ENCODE results near the gene SLC39A11.

The SLC39A11 gene

DNA sequence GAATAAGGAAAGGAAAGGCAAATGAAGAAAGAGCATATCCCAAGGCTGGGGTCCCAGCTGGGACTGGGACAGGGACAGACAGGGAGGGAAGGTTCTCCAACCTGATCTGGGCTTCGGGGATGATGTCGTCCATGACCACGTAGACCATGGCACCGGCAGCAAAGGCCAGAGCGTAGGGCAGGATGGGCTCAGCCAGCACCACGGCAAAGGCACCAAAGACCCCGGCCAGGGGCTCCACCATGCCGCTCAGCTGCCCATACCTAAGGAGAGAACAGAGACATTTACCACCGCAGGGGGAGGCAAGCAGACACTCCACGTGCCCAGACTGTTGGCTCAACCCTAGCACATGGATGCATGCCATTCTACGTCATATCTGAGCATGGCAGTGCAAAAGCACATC is 443.8 kb downstream of the SLC39A11 start:
- no peaks in the 10 kb centered on the region for H3K36me3 Mint-ChIP-seq (ENCODE audit: low read depth)
- peaks cover 9% of the 10 kb centered on the region for H3K27me3 Mint-ChIP-seq (ENCODE audit: low read depth)
- TF ChIP-seq, protein P1, sequence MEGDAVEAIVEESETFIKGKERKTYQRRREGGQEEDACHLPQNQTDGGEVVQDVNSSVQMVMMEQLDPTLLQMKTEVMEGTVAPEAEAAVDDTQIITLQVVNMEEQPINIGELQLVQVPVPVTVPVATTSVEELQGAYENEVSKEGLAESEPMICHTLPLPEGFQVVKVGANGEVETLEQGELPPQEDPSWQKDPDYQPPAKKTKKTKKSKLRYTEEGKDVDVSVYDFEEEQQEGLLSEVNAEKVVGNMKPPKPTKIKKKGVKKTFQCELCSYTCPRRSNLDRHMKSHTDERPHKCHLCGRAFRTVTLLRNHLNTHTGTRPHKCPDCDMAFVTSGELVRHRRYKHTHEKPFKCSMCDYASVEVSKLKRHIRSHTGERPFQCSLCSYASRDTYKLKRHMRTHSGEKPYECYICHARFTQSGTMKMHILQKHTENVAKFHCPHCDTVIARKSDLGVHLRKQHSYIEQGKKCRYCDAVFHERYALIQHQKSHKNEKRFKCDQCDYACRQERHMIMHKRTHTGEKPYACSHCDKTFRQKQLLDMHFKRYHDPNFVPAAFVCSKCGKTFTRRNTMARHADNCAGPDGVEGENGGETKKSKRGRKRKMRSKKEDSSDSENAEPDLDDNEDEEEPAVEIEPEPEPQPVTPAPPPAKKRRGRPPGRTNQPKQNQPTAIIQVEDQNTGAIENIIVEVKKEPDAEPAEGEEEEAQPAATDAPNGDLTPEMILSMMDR (IDR thresholded peaks at IDR 0.05; ENCODE audit: unreplicated experiment in 3 of 3): no peak
- H3K9me3 Mint-ChIP-seq: no peaks in the 10 kb centered on the region
- H3K4me3 Mint-ChIP-seq: no peak overlapping the region
- no peaks in the 10 kb centered on the region for H3K4me1 Mint-ChIP-seq
- no peak overlapping the region for H3K27ac Mint-ChIP-seq

DNA sequence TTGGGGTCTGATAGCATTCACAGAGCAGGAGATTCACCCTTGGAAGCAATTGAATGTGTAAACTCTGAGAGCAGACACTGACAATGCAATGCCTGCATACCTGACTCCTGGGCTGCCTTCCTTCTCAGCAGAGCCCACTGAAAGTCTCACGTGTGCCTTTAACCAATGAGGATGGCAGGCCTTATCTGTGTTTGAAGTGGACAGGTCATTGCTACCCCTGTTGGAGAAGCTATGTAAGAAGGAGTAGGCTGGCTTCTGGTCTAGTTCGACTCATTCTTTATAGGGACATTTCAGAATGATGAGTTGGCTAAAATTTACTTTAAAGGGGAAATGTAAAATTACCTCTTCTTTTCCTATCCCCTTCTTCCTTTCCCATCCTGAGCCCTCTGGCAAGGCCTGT is 446.3 kb downstream of the SLC39A11 start:
- H3K36me3 Mint-ChIP-seq (ENCODE audit: low read depth): no peaks in the 10 kb centered on the region
- no peaks in the 10 kb centered on the region for H3K4me1 Mint-ChIP-seq
- no peak overlapping the region for H3K27ac Mint-ChIP-seq
- no peak overlapping the region for H3K4me3 Mint-ChIP-seq
- TF ChIP-seq, protein P1 (IDR thresholded peaks at IDR 0.05; ENCODE audit: unreplicated experiment in 3 of 3): no peak
- no peaks in the 10 kb centered on the region for H3K9me3 Mint-ChIP-seq
- peaks cover 6% of the 10 kb centered on the region for H3K27me3 Mint-ChIP-seq (ENCODE audit: low read depth)

DNA sequence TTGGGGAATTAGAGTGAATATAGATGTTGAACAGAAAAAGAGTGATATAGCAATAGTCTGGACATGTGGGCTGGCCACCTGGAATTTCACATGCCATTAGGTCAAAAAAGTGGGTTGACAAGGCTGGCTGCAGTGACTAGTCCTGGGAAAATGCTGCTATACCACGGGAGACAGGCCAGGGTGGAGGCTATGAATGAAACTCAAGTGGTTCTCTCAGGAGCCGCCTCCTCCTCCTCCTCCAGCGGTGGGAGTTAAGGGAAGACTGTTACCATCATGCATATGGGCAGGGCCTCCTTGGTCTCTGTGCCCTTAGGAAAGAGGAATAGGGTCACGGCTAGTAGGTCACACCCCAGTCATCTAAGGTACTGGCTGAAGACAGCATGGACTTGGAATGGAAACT is 448.0 kb downstream of the SLC39A11 start:
- H3K9me3 Mint-ChIP-seq: no peaks in the 10 kb centered on the region
- H3K4me3 Mint-ChIP-seq: no peak overlapping the region
- H3K36me3 Mint-ChIP-seq (ENCODE audit: low read depth): peaks cover 3% of the 10 kb centered on the region
- no peaks in the 10 kb centered on the region for H3K4me1 Mint-ChIP-seq
- TF ChIP-seq, protein P1 (IDR thresholded peaks at IDR 0.05; ENCODE audit: unreplicated experiment in 3 of 3): no peak
- peaks cover 6% of the 10 kb centered on the region for H3K27me3 Mint-ChIP-seq (ENCODE audit: low read depth)
- H3K27ac Mint-ChIP-seq: no peak overlapping the region

GRCh38 chr17:72643575-72644216 is 448.8 kb downstream of the SLC39A11 start:
- Mint-ChIP-seq H3K4me3 (no peak overlapping the region), H3K9me3 (no peaks in the 10 kb centered on the region), H3K27ac (no peak overlapping the region), H3K36me3 (ENCODE audit: low read depth) (peaks cover 3% of the 10 kb centered on the region), H3K27me3 (ENCODE audit: low read depth) (peaks cover 6% of the 10 kb centered on the region), H3K4me1 (no peaks in the 10 kb centered on the region)
- TF ChIP-seq, protein P1 (IDR thresholded peaks at IDR 0.05; ENCODE audit: unreplicated experiment in 3 of 3): no peak

DNA sequence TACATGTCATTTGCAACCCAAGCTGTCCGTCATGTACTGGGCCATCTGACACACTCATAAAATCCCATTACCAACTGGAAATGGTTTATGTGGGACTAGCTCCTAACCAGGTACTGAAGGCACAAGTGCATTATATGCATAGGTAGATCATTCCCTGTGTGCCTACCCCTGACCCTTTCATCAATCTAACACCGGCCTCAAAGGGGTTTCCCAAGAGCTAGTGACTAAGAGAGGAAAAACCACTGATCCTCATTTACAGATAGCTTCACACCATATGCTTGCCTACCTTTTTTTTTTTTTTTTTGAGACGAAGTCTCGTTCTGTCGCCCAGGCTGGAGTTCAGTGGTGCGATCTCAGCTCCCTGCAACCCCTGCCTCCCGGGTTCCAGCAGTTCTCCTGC is 449.8 kb downstream of the SLC39A11 start:
- H3K36me3 Mint-ChIP-seq (ENCODE audit: low read depth): peaks cover 3% of the 10 kb centered on the region
- H3K27me3 Mint-ChIP-seq (ENCODE audit: low read depth): peaks cover 6% of the 10 kb centered on the region
- peaks cover 2% of the 10 kb centered on the region for H3K9me3 Mint-ChIP-seq
- H3K27ac Mint-ChIP-seq: no peak overlapping the region
- no peaks in the 10 kb centered on the region for H3K4me1 Mint-ChIP-seq
- TF ChIP-seq, protein P1 (IDR thresholded peaks at IDR 0.05; ENCODE audit: unreplicated experiment in 3 of 3): no peak
- no peak overlapping the region for H3K4me3 Mint-ChIP-seq
